Upper lobe of right lung (tissue), 1 donor: Measurements from ENCODE around the gene LRRN3. TPM values are rescaled to one million over a fixed set of nuclear protein-coding genes. Genes with fewer than 3 reads are reported as not detected.

Source experiments
- ATAC-seq: fragments of 200-7000 bp; cut with Tn5 transposase; one replicate; pipeline ENCODE4 v1.9.1; 2020; ENCODE audit warnings: mild to moderate bottlenecking, moderate library complexity
- DNase-seq: peaks from one replicate; pipeline ENCODE4 v3.0.0-alpha.2; 2020
- H3K27ac ChIP-seq: fragments of 200-600 bp; one replicate; pipeline ENCODE4 v1.8.0; 2022
- H3K27me3 ChIP-seq: fragments of 200-600 bp; one replicate; pipeline ENCODE4 v1.8.0; 2022; ENCODE audit warnings: mild to moderate bottlenecking
- H3K36me3 ChIP-seq: fragments of 200-600 bp; one replicate; pipeline ENCODE4 v1.8.0; 2022
- H3K4me1 ChIP-seq: fragments of 200-600 bp; one replicate; pipeline ENCODE4 v1.8.0; 2022
- H3K4me3 ChIP-seq: fragments of 200-600 bp; one replicate; pipeline ENCODE4 v1.8.0; 2022; ENCODE audit warnings: mild to moderate bottlenecking
- H3K9me3 ChIP-seq: fragments of 200-600 bp; one replicate; pipeline ENCODE4 v1.8.0; 2022
- CTCF ChIP-seq: fragments of 200-600 bp; IDR thresholded peaks from one replicate; pipeline ENCODE4 v1.8.0; 2022; ENCODE audit warnings: antibody characterized with exemption
- intact Hi-C: fragments of 100-400 bp; cut with DNase I; formaldehyde crosslinking; loops from one replicate; pipeline ENCODE4 v1.11.0; 2022
- total RNA-seq: library from RNA; stranded (reverse); fragmentation: NEBNext Ultra II Directional; extraction: Animal tissue kit (Norgen Biotek cat#: 25700); gene quantifications from one replicate; pipeline ENCODE4 v1.2.1, GENCODE V29; 2021
- donor health status: DM: no; HTN: yes; CAD: no; lungs with severe emphysema.

The LRRN3 gene
- total RNA-seq, 1 donor from 2014 or later = 8.9 TPM

GRCh38 chr7:111115966-111116365 is 25.0 kb downstream of the LRRN3 start:
- no peaks in the 10 kb centered on the region for H3K9me3 ChIP-seq
- ATAC-seq = no peak
- peaks cover 5% of the 10 kb centered on the region for H3K4me1 ChIP-seq
- intact Hi-C loops = no loop called here
- no peaks in the 10 kb centered on the region for H3K27me3 ChIP-seq
- H3K27ac ChIP-seq = no peak overlapping the region
- no peak for TF ChIP-seq CTCF
- DNase-seq = no peak
- H3K36me3 ChIP-seq = no peaks in the 10 kb centered on the region
- H3K4me3 ChIP-seq = no peak overlapping the region

GRCh38 chr7:111126987-111127386 is 36.1 kb downstream of the LRRN3 start:
- Histone ChIP-seq H3K36me3 (no peaks in the 10 kb centered on the region), H3K4me3 (no peak overlapping the region), H3K4me1 (no peaks in the 10 kb centered on the region), H3K27me3 (no peaks in the 10 kb centered on the region), H3K27ac (no peak overlapping the region), H3K9me3 (no peaks in the 10 kb centered on the region)
- DNase-seq = no peak
- no peak for TF ChIP-seq CTCF
- no peak for ATAC-seq
- intact Hi-C loops = no loop called here

GRCh38 chr7:111129435-111129834 is 38.5 kb downstream of the LRRN3 start:
- intact Hi-C loops = no loop called here
- Histone ChIP-seq H3K27me3 (no peaks in the 10 kb centered on the region), H3K4me3 (no peak overlapping the region), H3K9me3 (no peaks in the 10 kb centered on the region), H3K36me3 (no peaks in the 10 kb centered on the region), H3K27ac (no peak overlapping the region), H3K4me1 (no peaks in the 10 kb centered on the region)
- no peak for TF ChIP-seq CTCF
- DNase-seq = no peak
- ATAC-seq = no peak

- no peak for TF ChIP-seq CTCF
- Histone ChIP-seq H3K4me1 (peaks cover 3% of the 10 kb centered on the region), H3K4me3 (no peak overlapping the region), H3K27ac (no peak overlapping the region), H3K36me3 (no peaks in the 10 kb centered on the region), H3K27me3 (no peaks in the 10 kb centered on the region), H3K9me3 (no peaks in the 10 kb centered on the region)
- no peak for ATAC-seq
- intact Hi-C loops = no loop called here
- DNase-seq = no peak
Observed at GRCh38 chr7:111132833-111133232, 41.9 kb downstream of the LRRN3 start.

GRCh38 chr7:111137296-111138192 is 46.6 kb downstream of the LRRN3 start:
- H3K4me1 ChIP-seq = peaks cover 13% of the 10 kb centered on the region
- DNase-seq (peak; percentile 45), ATAC-seq (peak; percentile 43)
- no peaks in the 10 kb centered on the region for H3K36me3 ChIP-seq
- no peak for TF ChIP-seq CTCF
- intact Hi-C loops = no loop called here
- no peak overlapping the region for H3K27ac ChIP-seq
- no peak overlapping the region for H3K4me3 ChIP-seq
- no peaks in the 10 kb centered on the region for H3K27me3 ChIP-seq
- no peaks in the 10 kb centered on the region for H3K9me3 ChIP-seq
